ENCODE data around the gene OTOP2. TPM values are rescaled to one million over a fixed set of nuclear protein-coding genes. Genes with fewer than 3 reads are reported as not detected.

The OTOP2 gene
- total and polyA plus RNA-seq, 9 donors = not detected

DNA sequence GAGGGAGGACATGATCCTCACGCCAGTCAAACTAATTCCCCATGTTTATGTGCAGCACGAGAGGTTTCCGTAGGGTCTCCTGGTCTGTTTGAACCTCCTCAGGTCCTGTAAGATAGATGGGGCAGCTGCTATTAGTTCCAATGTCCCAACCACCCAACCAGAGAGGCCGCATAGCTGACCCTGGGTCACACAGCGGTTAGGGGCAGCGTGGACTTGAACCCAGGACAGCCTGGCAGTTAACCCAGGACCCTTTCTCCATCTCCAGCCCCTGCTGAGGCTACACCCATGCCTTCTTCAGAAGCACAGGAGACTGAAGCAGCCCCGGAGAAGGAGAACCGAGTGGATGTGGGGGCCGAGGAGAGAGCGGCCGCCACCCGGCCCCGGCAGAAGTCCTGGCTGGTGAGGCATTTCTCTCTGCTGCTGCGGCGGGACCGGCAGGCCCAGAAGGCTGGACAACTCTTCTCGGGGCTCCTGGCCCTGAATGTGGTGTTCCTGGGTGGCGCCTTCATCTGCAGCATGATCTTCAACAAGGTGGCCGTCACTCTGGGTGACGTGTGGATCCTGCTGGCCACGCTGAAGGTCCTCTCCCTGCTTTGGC lies 17.2 kb downstream of the OTOP2 start:
- Histone ChIP-seq H3K36me3 (ENCODE audit: control insufficient read depth, insufficient read depth, low read length) (no peaks in the 10 kb centered on the region), H3K27ac (ENCODE audit: low read length) (no peak overlapping the region), H3K27me3 (ENCODE audit: control insufficient read depth, insufficient read depth, low read length) (peaks cover 69% of the 10 kb centered on the region), H3K9me3 (replicated peaks; ENCODE audit: control insufficient read depth, low read depth, low read length) (no peaks in the 10 kb centered on the region), H3K4me3 (ENCODE audit: low read length) (no peak overlapping the region), H3K4me1 (ENCODE audit: control insufficient read depth, insufficient read depth, low read length) (no peaks in the 10 kb centered on the region)
- WGBS (ENCODE audit: insufficient coverage) = 82% methylated on average over 13 of the region's 21 CpGs
- no peak for DNase-seq

GRCh38 chr17:74943808-74944522 lies 19.9 kb downstream of the OTOP2 start:
- Histone ChIP-seq H3K36me3 (ENCODE audit: control insufficient read depth, insufficient read depth, low read length) (no peaks in the 10 kb centered on the region), H3K27me3 (ENCODE audit: control insufficient read depth, insufficient read depth, low read length) (peaks cover 49% of the 10 kb centered on the region), H3K4me3 (ENCODE audit: low read length) (no peak overlapping the region), H3K9me3 (replicated peaks; ENCODE audit: control insufficient read depth, low read depth, low read length) (no peaks in the 10 kb centered on the region), H3K27ac (ENCODE audit: low read length) (no peak overlapping the region), H3K4me1 (ENCODE audit: control insufficient read depth, insufficient read depth, low read length) (no peaks in the 10 kb centered on the region)
- no peak for DNase-seq
- WGBS (ENCODE audit: insufficient coverage) = 42% methylated on average over 8 of the region's 13 CpGs

- no peaks in the 10 kb centered on the region for H3K9me3 ChIP-seq (replicated peaks; ENCODE audit: control insufficient read depth, low read depth, low read length)
- WGBS (ENCODE audit: insufficient coverage) = 42% methylated on average over 4 of the region's 6 CpGs
- no peak overlapping the region for H3K4me3 ChIP-seq (ENCODE audit: low read length)
- no peaks in the 10 kb centered on the region for H3K36me3 ChIP-seq (ENCODE audit: control insufficient read depth, insufficient read depth, low read length)
- no peak overlapping the region for H3K27ac ChIP-seq (ENCODE audit: low read length)
- peaks cover 51% of the 10 kb centered on the region for H3K27me3 ChIP-seq (ENCODE audit: control insufficient read depth, insufficient read depth, low read length)
- no peak for DNase-seq
- no peaks in the 10 kb centered on the region for H3K4me1 ChIP-seq (ENCODE audit: control insufficient read depth, insufficient read depth, low read length)
Measured at GRCh38 chr17:74945543-74945942, 21.5 kb downstream of the OTOP2 start.

- Histone ChIP-seq H3K4me1 (ENCODE audit: control insufficient read depth, insufficient read depth, low read length) (no peaks in the 10 kb centered on the region), H3K36me3 (ENCODE audit: control insufficient read depth, insufficient read depth, low read length) (no peaks in the 10 kb centered on the region), H3K4me3 (ENCODE audit: low read length) (no peak overlapping the region), H3K27ac (ENCODE audit: low read length) (no peak overlapping the region), H3K27me3 (ENCODE audit: control insufficient read depth, insufficient read depth, low read length) (peaks cover 50% of the 10 kb centered on the region), H3K9me3 (replicated peaks; ENCODE audit: control insufficient read depth, low read depth, low read length) (no peaks in the 10 kb centered on the region)
- DNase-seq = no peak
- WGBS (ENCODE audit: insufficient coverage) = 92% methylated on average over 14 of the region's 14 CpGs
Measured at GRCh38 chr17:74946641-74947040, 22.6 kb downstream of the OTOP2 start.

DNA sequence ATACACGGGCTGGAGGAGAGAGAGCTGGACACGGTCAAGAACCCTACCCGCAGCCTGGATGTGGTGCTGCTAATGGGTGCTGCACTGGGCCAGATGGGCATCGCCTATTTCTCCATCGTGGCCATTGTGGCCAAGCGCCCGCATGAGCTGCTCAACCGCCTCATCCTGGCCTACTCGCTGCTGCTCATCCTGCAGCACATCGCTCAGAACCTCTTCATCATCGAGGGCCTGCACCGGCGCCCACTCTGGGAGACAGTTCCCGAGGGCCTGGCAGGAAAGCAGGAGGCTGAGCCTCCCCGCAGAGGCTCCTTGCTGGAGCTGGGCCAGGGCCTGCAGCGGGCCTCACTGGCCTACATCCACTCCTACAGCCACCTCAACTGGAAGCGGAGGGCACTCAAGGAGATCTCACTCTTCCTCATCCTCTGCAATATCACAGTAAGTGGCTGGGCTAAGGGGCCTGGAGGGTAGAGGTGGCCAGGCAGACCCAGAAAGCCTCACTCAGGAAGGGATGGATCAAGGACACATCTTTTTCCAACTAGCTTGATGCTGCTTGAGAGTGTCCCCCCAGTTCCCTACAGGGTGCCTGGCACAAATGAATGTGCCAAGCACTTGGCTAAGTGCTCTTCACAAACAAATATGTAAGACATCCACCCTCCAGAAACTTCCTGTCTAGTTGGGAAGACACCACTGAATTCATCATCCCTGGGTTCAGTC lies 23.1 kb downstream of the OTOP2 start:
- Histone ChIP-seq H3K9me3 (replicated peaks; ENCODE audit: control insufficient read depth, low read depth, low read length) (no peaks in the 10 kb centered on the region), H3K27ac (ENCODE audit: low read length) (no peak overlapping the region), H3K4me3 (ENCODE audit: low read length) (no peak overlapping the region), H3K36me3 (ENCODE audit: control insufficient read depth, insufficient read depth, low read length) (no peaks in the 10 kb centered on the region), H3K4me1 (ENCODE audit: control insufficient read depth, insufficient read depth, low read length) (no peaks in the 10 kb centered on the region), H3K27me3 (ENCODE audit: control insufficient read depth, insufficient read depth, low read length) (peaks cover 53% of the 10 kb centered on the region)
- DNase-seq = no peak
- WGBS (ENCODE audit: insufficient coverage) = 89% methylated on average over 13 of the region's 17 CpGs

- Histone ChIP-seq H3K27ac (ENCODE audit: low read length) (no peak overlapping the region), H3K36me3 (ENCODE audit: control insufficient read depth, insufficient read depth, low read length) (no peaks in the 10 kb centered on the region), H3K4me1 (ENCODE audit: control insufficient read depth, insufficient read depth, low read length) (no peaks in the 10 kb centered on the region), H3K27me3 (ENCODE audit: control insufficient read depth, insufficient read depth, low read length) (peaks cover 41% of the 10 kb centered on the region), H3K9me3 (replicated peaks; ENCODE audit: control insufficient read depth, low read depth, low read length) (no peaks in the 10 kb centered on the region), H3K4me3 (ENCODE audit: low read length) (no peak overlapping the region)
- WGBS (ENCODE audit: insufficient coverage) = 55% methylated on average over 8 of the region's 12 CpGs
- no peak for DNase-seq
Measured at GRCh38 chr17:74949455-74950115, 25.5 kb downstream of the OTOP2 start.

DNA sequence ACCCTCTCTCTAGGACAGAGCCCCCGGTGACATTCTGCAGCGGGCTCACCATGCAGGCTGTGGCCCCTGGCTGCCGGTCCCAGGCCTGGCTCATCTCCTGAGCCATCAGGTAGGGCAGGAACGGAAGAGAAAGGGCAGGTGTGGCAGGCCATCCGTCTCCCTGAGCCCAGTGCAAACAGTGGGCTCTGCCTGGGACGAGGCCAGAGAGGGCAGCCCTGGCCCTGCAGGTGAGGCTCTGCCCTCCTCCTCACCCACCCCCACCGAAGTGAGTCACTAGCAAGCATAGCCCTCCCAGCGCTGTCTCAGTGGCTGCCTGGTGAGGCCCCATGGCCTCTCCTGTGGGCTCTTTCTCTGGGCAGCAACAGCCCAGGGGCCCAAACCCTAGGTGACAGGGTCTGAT lies 26.1 kb downstream of the OTOP2 start:
- Histone ChIP-seq H3K4me1 (ENCODE audit: control insufficient read depth, insufficient read depth, low read length) (no peaks in the 10 kb centered on the region), H3K27ac (ENCODE audit: low read length) (no peak overlapping the region), H3K4me3 (ENCODE audit: low read length) (no peak overlapping the region), H3K9me3 (replicated peaks; ENCODE audit: control insufficient read depth, low read depth, low read length) (no peaks in the 10 kb centered on the region), H3K27me3 (ENCODE audit: control insufficient read depth, insufficient read depth, low read length) (peaks cover 42% of the 10 kb centered on the region), H3K36me3 (ENCODE audit: control insufficient read depth, insufficient read depth, low read length) (no peaks in the 10 kb centered on the region)
- WGBS (ENCODE audit: insufficient coverage) = 65% methylated on average over 5 of the region's 8 CpGs
- DNase-seq = no peak

GRCh38 chr17:74951065-74951464 lies 27.0 kb downstream of the OTOP2 start:
- H3K4me3 ChIP-seq (ENCODE audit: low read length) = no peak overlapping the region
- 49% methylated on average over 3 of the region's 3 CpGs for WGBS (ENCODE audit: insufficient coverage)
- no peaks in the 10 kb centered on the region for H3K36me3 ChIP-seq (ENCODE audit: control insufficient read depth, insufficient read depth, low read length)
- no peaks in the 10 kb centered on the region for H3K4me1 ChIP-seq (ENCODE audit: control insufficient read depth, insufficient read depth, low read length)
- peaks cover 38% of the 10 kb centered on the region for H3K27me3 ChIP-seq (ENCODE audit: control insufficient read depth, insufficient read depth, low read length)
- H3K9me3 ChIP-seq (replicated peaks; ENCODE audit: control insufficient read depth, low read depth, low read length) = no peaks in the 10 kb centered on the region
- no peak overlapping the region for H3K27ac ChIP-seq (ENCODE audit: low read length)
- DNase-seq = no peak

GRCh38 chr17:74951680-74952421 lies 27.8 kb downstream of the OTOP2 start:
- WGBS (ENCODE audit: insufficient coverage) = 66% methylated on average over 29 of the region's 32 CpGs
- Histone ChIP-seq H3K9me3 (replicated peaks; ENCODE audit: control insufficient read depth, low read depth, low read length) (no peaks in the 10 kb centered on the region), H3K4me3 (ENCODE audit: low read length) (no peak overlapping the region), H3K36me3 (ENCODE audit: control insufficient read depth, insufficient read depth, low read length) (no peaks in the 10 kb centered on the region), H3K27me3 (ENCODE audit: control insufficient read depth, insufficient read depth, low read length) (peaks cover 33% of the 10 kb centered on the region), H3K4me1 (ENCODE audit: control insufficient read depth, insufficient read depth, low read length) (no peaks in the 10 kb centered on the region), H3K27ac (ENCODE audit: low read length) (no peak overlapping the region)
- no peak for DNase-seq
